Gastroesophageal sphincter (tissue), 3 donors: ENCODE measurements around the gene ASAP2.

Experiments used
- CTCF ChIP-seq, 4 experiments: fragments of 200-600 bp in 2 of 4; fragments of 450-650 bp in 2 of 4; sonication (generic) in 1 of 4; IDR thresholded peaks; one replicate each; pipeline ENCODE4 v1.5.1; 2017 to 2019; ENCODE audit warnings: antibody characterized with exemption in 4 of 4, mild to moderate bottlenecking in 2 of 4, moderate library complexity in 2 of 4
- POLR2A ChIP-seq, 2 donors: fragments of 450-650 bp; IDR thresholded peaks; one replicate each; pipeline ENCODE4 v1.6.1; 2017; ENCODE audit warnings: antibody characterized with exemption in 2 of 2, mild to moderate bottlenecking in 2 of 2, moderate library complexity in 1 of 2

GRCh38 chr2:9189901-9190300 lies 16.7 kb upstream of the ASAP2 start:
- no peak for TF ChIP-seq CTCF (IDR thresholded peaks at IDR 0.05)
- no peak for TF ChIP-seq POLR2A (IDR thresholded peaks at IDR 0.05)
